CD4-positive, alpha-beta T cell treated with Interleukin-10 for 1 hour (primary cell): Measurements from ENCODE around the gene SAP130.
"Not testable (repeated sequence)": the region's sequence is repeated elsewhere in the genome, so short reads cannot be mapped to it uniquely, and the experiment has no call there.

Source experiments
- DNase-seq: peaks from one replicate; pipeline ENCODE4 v3.0.0-alpha.2; 2020

Gene SAP130

GRCh38 chr2:127945281-127945680, 82.6 kb downstream of the SAP130 start:
- DNase-seq = no peak

GRCh38 chr2:127943186-127943585, 84.7 kb downstream of the SAP130 start:
- no peak for DNase-seq

- no peak for DNase-seq
Observed at GRCh38 chr2:127942002-127942401, 85.9 kb downstream of the SAP130 start.

DNA sequence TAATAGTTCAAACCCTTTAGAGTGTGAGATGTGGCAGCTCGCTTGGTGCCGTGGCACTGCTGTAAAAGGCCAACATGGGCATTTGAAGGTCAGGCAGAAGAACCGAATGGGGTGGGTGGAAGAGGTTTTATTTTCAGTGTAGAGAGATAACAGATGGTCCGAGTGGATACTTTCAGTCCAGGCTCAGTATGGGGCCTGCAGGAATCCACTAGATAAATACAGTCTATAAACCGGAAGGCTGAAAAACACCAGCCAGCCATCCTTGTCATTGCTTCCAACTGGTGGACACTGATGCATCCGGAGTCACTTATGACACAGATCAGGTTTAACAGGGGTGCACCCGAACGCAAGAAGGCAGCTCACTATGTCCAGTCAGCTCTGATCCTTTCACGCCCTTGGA, 86.4 kb downstream of the SAP130 start:
- DNase-seq = no peak

DNA sequence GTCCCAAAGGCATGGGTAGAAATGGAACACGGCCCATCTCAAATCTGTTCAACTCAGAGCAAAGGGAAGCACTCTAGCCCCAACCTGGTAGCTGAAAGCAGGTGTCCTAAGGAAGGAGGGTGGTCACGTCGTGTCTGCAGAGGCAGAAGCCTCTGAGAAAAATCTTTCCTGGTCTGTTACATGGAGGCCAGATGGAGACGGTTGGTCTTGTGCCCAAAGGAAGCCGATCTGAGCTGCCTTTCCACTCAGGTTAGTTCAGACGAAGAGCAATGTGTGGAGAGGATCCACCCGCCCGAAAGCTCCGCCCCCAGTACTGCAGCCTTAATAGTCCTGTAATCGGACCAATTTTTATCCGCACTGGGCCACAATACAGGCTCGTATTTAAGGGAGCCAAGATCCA, 87.2 kb downstream of the SAP130 start:
- no peak for DNase-seq

- DNase-seq = no peak
Observed at GRCh38 chr2:127935337-127935736, 92.5 kb downstream of the SAP130 start.

DNA sequence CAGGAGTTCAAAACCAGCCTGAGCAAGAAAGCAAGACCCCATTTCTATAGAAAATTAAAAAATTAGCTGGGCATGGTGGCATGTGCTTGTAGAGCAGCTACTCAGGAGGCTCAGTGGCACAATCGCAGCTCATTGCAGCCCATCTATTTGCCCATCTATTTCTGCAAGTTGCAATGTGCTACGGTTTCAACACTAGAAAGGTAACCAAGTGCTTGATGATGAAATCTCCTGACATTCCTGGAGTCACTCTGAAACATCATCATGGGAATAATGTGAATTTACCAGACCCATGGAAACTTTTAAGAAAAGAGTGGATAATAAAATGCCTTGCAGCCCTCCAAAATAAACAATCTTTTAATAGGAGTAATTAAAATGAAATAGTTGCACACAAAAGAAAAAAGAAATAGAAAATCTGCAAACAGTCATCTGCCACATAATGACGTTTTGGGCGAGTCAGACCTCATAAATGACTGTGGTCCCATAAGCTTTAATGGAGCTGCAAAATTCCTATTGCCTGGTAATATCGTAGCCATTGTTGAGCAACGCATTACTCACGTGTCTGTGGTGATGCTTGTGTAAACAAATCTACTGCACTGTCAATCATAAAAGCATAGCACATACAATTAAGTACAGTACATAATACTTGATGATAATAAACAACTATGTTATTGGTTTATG, 95.5 kb downstream of the SAP130 start:
- DNase-seq = no peak

GRCh38 chr2:127929449-127929848, 98.4 kb downstream of the SAP130 start:
- DNase-seq = no peak

DNA sequence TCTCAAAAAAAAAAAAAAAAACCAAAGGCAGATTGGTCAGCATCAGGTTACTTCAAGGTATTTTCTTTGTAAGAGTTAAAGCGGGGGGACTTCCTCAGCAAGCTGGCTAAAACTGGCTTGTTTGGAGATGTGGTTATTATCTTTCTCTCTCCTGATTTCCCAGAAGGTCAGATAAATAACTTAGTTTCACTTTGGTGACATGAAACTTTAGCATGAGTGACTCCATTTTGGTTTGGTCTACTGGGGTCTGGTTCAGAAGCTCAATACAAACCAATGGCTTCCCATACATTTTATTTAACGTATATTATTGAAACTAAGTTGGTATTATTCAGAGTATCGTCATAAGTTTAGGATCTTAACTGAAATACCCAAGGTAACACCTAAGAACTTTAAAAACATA, 100.5 kb downstream of the SAP130 start:
- no peak for DNase-seq

DNA sequence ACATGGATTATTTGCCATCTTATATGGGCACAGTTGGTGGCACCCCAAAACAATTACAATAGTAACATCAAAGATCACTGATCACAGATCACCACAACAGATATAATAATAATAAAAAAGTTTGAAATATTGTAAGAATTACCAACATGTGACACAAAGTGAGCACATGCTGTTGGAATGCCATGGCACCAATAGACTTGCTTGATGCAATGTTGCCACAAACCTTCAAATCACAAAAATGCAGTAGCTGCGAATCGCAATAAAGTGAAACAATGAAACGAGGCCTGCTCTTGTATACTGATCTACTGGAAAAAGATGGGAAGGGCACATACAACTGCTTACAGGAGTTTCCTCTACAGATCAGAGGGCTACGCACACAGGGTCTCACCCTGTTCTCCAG, 109.9 kb downstream of the SAP130 start:
- DNase-seq = no peak

DNA sequence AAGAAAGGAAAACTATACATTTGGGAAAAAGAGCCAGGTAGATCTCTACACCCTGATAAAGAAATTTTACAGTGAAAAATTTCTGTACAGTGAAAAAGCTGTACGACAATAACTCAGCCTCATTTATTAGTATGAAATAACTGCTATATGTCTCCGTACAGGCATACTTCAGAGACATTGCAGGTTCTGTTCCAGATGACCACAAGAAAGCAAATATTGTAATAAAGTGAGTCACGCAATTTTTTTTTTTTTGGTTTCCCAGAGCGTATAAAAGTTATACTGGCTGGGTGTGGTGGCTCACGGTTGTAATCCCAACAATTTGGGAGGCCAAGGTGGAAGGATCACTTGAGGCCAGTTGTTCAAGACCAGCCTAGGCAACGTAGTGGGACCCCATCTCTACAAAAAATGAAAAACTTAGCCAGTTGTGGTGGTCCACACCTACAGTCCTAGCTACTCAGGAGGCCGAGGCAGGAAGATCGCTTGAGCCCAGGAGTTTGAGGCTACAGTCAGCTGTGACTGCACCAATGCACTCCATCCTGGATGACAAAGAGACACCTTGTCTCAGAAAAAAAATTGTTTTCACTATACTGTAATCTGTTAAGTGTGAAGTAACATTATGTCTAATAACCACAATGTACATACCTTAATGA, 113.9 kb downstream of the SAP130 start:
- DNase-seq = no peak

DNA sequence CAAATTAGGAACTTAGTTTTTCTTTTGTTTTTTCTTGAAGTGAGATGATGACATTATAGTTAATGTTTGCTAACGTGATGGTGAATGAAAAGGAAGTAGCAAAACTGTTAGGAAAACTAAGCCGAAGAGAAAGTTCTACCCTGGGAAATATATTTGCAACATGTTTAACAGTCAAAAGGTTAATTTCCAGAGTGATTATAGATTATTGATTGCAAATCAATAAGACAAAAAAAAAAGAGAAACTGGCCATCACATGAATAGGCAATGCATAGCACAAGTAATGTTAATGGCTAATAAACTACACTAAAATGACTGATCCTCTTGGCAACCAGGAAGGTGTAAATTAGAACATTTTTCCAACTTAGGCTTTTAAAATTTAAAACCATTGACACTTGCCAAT, 116.1 kb downstream of the SAP130 start:
- no peak for DNase-seq

DNA sequence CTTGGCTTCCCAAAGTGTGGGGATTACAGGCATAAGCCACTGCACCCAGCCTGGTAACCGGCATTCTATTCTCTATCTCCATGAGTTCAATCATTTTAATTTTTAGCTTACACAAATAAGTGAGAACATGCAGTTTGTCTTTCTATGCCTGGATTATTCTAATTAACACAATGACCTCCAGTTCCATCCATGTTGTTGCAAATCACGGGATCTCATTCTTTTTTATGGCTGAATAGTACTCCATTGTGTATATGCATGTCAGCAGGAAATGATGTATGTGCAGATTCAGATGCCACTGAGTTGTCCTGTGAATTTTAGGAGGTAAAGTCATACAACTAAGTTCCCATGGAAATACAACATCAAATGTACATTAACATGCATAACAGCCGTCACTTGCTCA, 117.4 kb downstream of the SAP130 start:
- no peak for DNase-seq

- DNase-seq = no peak
Observed at GRCh38 chr2:127909019-127909418, 118.8 kb downstream of the SAP130 start.

DNA sequence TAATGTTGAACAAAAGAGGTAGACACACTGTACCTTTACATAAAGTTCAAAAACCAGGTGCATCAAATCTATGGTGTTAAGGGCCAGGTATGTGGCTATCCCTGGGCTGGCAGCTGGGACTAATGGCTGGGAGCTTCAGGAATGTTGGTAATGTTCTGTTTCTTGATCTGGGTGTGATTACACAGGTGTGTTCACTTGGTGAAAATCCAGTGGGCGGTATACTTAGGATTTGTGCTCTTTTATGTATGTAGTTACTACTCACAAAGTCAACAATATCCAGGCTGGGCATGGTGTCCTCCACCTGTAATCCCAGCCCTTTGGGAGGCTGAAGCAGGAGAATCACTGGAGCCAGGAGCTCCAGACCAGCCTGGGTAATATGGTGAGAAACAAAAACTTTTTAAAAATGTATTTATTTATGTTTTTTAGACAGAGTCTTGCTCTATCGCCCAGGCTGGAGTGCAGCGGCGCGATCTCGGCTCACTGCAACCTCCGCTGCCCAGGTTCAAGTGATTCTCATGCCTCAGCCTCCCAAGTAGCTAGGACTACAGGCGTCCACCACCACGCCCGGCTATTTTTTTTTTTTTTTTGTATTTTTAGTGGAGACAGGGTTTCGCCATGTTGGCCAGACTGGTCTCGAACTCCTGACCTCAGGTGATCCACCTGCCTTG, 120.0 kb downstream of the SAP130 start:
- not testable (repeated sequence) for DNase-seq

DNA sequence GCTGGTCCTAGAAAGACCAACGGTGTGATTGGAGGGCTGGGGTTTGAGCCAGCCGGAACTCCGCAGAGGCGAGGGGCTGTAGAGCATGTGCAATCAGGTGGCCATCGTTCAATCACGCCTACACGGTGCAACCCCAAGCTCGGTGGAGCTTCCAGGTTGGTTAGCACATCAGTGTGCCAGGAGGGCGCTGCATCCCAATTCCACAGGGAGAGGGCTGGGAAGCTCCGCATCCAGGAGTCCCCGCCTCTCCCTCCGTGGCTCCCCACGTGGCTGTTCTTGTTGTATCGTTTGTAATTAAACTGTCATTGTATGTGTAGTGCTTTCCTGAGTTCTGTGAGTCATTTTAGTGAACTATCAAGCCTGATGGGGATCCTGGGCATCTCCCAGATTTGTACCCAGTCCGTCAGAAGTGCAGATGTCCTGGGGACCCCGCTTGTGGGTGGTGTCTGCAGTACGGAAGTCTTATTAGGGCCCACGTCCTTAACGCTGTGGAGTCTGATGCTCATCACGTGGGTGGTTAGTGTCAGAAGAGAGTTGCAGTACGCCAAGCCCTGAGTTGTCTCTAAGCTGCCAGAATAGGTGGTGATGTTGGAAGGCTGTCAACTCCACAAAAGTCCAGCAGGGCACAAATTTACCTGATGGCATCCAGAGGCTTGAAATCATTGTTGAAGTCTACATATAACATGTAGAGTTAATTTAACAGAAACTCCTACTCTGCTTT, 121.5 kb downstream of the SAP130 start:
- DNase-seq = no peak

GRCh38 chr2:127901339-127902056, 126.4 kb downstream of the SAP130 start:
- DNase-seq = no peak

- DNase-seq = no peak
Observed at GRCh38 chr2:127897531-127898211, 130.2 kb downstream of the SAP130 start.

- no peak for DNase-seq
Observed at GRCh38 chr2:127893494-127893893, 134.4 kb downstream of the SAP130 start.

DNA sequence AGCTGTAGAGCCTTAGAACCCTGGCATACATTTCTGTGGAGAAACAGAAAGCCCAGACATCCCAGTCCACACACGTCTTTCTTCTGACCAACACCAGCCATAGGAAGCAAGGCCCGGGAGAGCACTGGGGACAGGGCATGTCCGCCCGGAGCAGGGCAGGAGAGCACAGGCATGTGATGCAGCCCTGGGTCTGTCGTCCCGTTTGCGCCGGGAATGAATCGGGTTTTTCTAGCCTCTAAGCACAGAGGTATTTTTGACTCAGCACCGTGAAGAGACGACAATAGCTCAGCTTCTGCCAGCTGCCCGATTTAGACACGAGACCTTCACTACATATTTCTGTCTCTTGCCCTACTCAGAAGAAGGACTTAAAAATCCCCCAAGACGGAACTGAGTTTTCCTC, 134.8 kb downstream of the SAP130 start:
- no peak for DNase-seq

- DNase-seq = no peak
Observed at GRCh38 chr2:127891811-127892210, 136.0 kb downstream of the SAP130 start.
